Lower leg skin (tissue), 3 donors: Measurements from ENCODE around the gene ABHD2.

Source experiments
- CTCF ChIP-seq, 3 donors: fragments of 450-650 bp; IDR thresholded peaks; one replicate each; pipeline ENCODE4 v1.5.1; 2016; ENCODE audit warnings: antibody characterized with exemption in 3 of 3, mild to moderate bottlenecking in 3 of 3, moderate library complexity in 2 of 3
- POLR2A ChIP-seq, 2 donors: fragments of 450-650 bp; IDR thresholded peaks; one replicate each; pipeline ENCODE4 v1.6.1; 2016 to 2017; ENCODE audit warnings: antibody characterized with exemption in 2 of 2, mild to moderate bottlenecking in 1 of 2, moderate library complexity in 1 of 2

DNA sequence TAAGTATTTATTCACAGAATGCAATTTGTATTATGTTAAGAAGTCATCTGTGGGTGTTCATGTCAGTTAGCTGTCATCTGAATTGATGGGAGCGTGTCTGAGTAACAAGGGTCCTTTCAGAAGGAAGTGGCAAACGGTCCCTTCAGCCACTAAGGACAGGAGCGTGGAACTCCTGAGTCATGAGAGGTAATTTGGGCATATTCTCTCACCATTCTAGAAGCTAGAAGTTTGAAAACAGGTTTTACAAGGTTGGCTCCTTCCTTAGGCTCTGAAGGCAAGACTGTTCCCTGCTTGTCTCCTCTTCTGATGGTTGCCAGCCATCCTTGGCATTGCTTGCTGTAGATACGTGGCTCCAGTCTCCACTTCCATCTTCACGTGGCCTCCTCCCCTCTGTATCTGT, 19.7 kb downstream of the ABHD2 start:
- TF ChIP-seq POLR2A (IDR thresholded peaks at IDR 0.05) (no peak), CTCF (IDR thresholded peaks at IDR 0.05) (no peak)
